Measurements from ENCODE around the gene RANBP1. TPM values are rescaled to one million over a fixed set of nuclear protein-coding genes. Genes with fewer than 3 reads are reported as not detected.

Gene RANBP1
- total RNA-seq, 1 experiment from 2014 or later = 365 TPM

- no peaks in the 10 kb centered on the region for H3K4me1 Mint-ChIP-seq (ENCODE audit: low read depth, unreplicated experiment)
- CTCF ChIA-PET = no interaction called here
- POLR2A ChIA-PET = no interaction called here
- no peaks in the 10 kb centered on the region for H3K36me3 Mint-ChIP-seq (ENCODE audit: insufficient read depth, unreplicated experiment)
- TF ChIP-seq, protein P1, sequence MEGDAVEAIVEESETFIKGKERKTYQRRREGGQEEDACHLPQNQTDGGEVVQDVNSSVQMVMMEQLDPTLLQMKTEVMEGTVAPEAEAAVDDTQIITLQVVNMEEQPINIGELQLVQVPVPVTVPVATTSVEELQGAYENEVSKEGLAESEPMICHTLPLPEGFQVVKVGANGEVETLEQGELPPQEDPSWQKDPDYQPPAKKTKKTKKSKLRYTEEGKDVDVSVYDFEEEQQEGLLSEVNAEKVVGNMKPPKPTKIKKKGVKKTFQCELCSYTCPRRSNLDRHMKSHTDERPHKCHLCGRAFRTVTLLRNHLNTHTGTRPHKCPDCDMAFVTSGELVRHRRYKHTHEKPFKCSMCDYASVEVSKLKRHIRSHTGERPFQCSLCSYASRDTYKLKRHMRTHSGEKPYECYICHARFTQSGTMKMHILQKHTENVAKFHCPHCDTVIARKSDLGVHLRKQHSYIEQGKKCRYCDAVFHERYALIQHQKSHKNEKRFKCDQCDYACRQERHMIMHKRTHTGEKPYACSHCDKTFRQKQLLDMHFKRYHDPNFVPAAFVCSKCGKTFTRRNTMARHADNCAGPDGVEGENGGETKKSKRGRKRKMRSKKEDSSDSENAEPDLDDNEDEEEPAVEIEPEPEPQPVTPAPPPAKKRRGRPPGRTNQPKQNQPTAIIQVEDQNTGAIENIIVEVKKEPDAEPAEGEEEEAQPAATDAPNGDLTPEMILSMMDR (IDR thresholded peaks at IDR 0.05; ENCODE audit: insufficient read depth in 1 of 2, low read depth in 1 of 2, low read length in 1 of 2, severe bottlenecking in 1 of 2, unreplicated experiment in 1 of 2) = no peak
- no peaks in the 10 kb centered on the region for H3K27me3 Mint-ChIP-seq (ENCODE audit: insufficient read depth, unreplicated experiment)
- no peaks in the 10 kb centered on the region for H3K27me3 ChIP-seq (replicated peaks; ENCODE audit: control insufficient read depth, insufficient read depth, low read length)
- no peak overlapping the region for H3K4me3 Mint-ChIP-seq (ENCODE audit: unreplicated experiment)
- H3K27ac Mint-ChIP-seq (ENCODE audit: unreplicated experiment) = no peak overlapping the region
- H3K9me3 ChIP-seq = no peaks in the 10 kb centered on the region
- intact Hi-C loops (cut with micrococcal nuclease; ENCODE audit: unreplicated experiment) = no loop called here
- no TSS peak for BruUV-seq (replicated peaks)
- H3K4me3 ChIP-seq (ENCODE audit: low read depth, low read length) = no peak overlapping the region
- H3K9me3 Mint-ChIP-seq (ENCODE audit: unreplicated experiment) = no peaks in the 10 kb centered on the region
- no peaks in the 10 kb centered on the region for H3K4me1 ChIP-seq
- DNase-seq = no peak
- H3K36me3 ChIP-seq (ENCODE audit: control insufficient read depth, insufficient read depth, low read length) = no peaks in the 10 kb centered on the region
Observed at GRCh38 chr22:20152464-20152890, 36.6 kb downstream of the RANBP1 start.

DNA sequence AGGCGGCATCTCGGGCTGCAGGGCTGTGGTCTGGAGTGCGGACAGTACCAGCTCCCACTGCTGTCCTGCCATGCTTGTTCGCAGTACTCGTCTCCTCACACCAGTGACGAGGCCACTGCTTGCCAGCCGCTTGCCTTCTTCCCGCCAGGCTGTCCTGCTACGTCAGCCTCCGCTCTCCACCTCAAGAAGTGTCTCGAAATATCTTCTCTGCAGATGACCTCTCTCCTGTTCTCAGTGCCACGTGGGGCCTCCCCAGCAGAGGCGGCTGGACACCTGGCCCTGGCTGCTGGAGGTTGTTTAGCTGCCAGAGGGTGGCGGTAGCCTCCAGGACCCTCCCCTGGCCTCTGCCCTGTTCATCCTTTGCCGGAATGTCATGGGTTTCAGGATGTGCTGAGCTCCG lies 38.0 kb downstream of the RANBP1 start:
- Histone ChIP-seq H3K36me3 (ENCODE audit: control insufficient read depth, insufficient read depth, low read length) (no peaks in the 10 kb centered on the region), H3K4me3 (ENCODE audit: low read depth, low read length) (no peak overlapping the region), H3K27me3 (replicated peaks; ENCODE audit: control insufficient read depth, insufficient read depth, low read length) (no peaks in the 10 kb centered on the region), H3K9me3 (no peaks in the 10 kb centered on the region), H3K4me1 (no peaks in the 10 kb centered on the region)
- H3K36me3 Mint-ChIP-seq (ENCODE audit: insufficient read depth, unreplicated experiment) = no peaks in the 10 kb centered on the region
- no TSS peak for BruUV-seq (replicated peaks)
- DNase-seq = no peak
- ChIA-PET CTCF (interaction anchor here (1.0 to 1.1 kb wide), 2 partner anchors 28 to 75 kb away, joined by 3 to 4 read pairs; no protein-coding TSS in a partner anchor), POLR2A (no interaction called here)
- H3K27ac Mint-ChIP-seq (ENCODE audit: unreplicated experiment) = no peak overlapping the region
- no peaks in the 10 kb centered on the region for H3K4me1 Mint-ChIP-seq (ENCODE audit: low read depth, unreplicated experiment)
- TF ChIP-seq, protein P1 (IDR thresholded peaks at IDR 0.05; ENCODE audit: insufficient read depth in 1 of 2, low read depth in 1 of 2, low read length in 1 of 2, severe bottlenecking in 1 of 2, unreplicated experiment in 1 of 2) = peak in 1 of 2 experiments; percentile 22
- intact Hi-C loops (cut with micrococcal nuclease; ENCODE audit: unreplicated experiment) = no loop called here
- no peak overlapping the region for H3K4me3 Mint-ChIP-seq (ENCODE audit: unreplicated experiment)
- H3K27me3 Mint-ChIP-seq (ENCODE audit: insufficient read depth, unreplicated experiment) = no peaks in the 10 kb centered on the region
- H3K9me3 Mint-ChIP-seq (ENCODE audit: unreplicated experiment) = no peaks in the 10 kb centered on the region

DNA sequence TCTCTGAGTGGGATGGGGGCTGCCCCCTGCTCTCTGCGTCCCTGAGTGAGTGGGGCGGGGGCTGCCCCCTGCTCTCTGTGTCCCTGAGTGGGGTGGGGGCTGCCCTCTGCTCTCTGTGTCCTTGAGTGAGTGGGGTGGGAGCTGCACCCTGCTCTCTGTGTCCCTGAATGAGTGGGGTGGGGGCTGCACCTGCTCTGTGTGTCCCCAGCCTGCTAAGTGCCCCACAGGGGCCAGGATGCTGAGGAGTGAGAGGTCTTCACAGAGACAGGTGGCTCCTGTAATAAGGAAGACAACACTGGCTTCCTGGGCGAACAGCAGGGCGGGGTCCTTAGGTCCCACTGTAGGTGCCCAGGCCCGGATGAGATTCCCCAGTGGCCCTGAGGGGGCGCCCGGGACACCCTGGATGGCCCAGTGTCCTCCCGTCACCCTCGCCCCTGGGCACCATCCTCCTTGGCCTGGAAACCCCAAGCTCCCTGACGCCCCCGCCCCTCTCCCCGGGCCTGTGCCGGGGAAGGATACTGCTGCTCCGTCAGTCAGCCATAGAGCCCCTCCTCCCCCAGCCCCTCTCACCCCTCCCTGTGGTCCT lies 38.8 kb downstream of the RANBP1 start:
- DNase-seq = peak in 1 of 2 experiments; percentile 43
- Mint-ChIP-seq H3K27ac (ENCODE audit: unreplicated experiment) (no peak overlapping the region), H3K27me3 (ENCODE audit: insufficient read depth, unreplicated experiment) (peaks cover 3% of the 10 kb centered on the region), H3K36me3 (ENCODE audit: insufficient read depth, unreplicated experiment) (no peaks in the 10 kb centered on the region), H3K9me3 (ENCODE audit: unreplicated experiment) (no peaks in the 10 kb centered on the region), H3K4me1 (ENCODE audit: low read depth, unreplicated experiment) (no peaks in the 10 kb centered on the region), H3K4me3 (ENCODE audit: unreplicated experiment) (no peak overlapping the region)
- Histone ChIP-seq H3K9me3 (no peaks in the 10 kb centered on the region), H3K27me3 (replicated peaks; ENCODE audit: control insufficient read depth, insufficient read depth, low read length) (no peaks in the 10 kb centered on the region), H3K4me1 (no peaks in the 10 kb centered on the region), H3K36me3 (ENCODE audit: control insufficient read depth, insufficient read depth, low read length) (no peaks in the 10 kb centered on the region), H3K4me3 (ENCODE audit: low read depth, low read length) (no peak overlapping the region)
- CTCF ChIA-PET = interaction anchor here (1.0 kb wide), 1 partner anchor 76 kb away, joined by 4 read pairs; no protein-coding TSS in a partner anchor
- intact Hi-C loops (cut with micrococcal nuclease; ENCODE audit: unreplicated experiment) = no loop called here
- TF ChIP-seq, protein P1 (IDR thresholded peaks at IDR 0.05; ENCODE audit: insufficient read depth in 1 of 2, low read depth in 1 of 2, low read length in 1 of 2, severe bottlenecking in 1 of 2, unreplicated experiment in 1 of 2) = peak in 1 of 2 experiments; percentile 12
- POLR2A ChIA-PET = no interaction called here
- BruUV-seq (replicated peaks) = no TSS peak
